HepG2 (cell line): ENCODE results near the gene TMBIM1. TPM values are rescaled to one million over a fixed set of nuclear protein-coding genes. Genes with fewer than 3 reads are reported as not detected.
A peak's percentile ranks its signal among the peaks of the same experiment; 100 is the strongest.

Source experiments
- ATAC-seq: fragments of 200-7000 bp; cut with Tn5 transposase; 3 replicates; pipeline ENCODE4 v1.9.1; 2020; ENCODE audit warnings: mild to moderate bottlenecking, moderate library complexity
- BruUV-seq: library from RNA; stranded (reverse); fragments of 400-500 nt; replicated peaks from 2 replicates; lab custom pipeline; 2021; lab: Mats Ljungman, UMichigan
- CTCF ChIA-PET: fragments of 300-600 bp; formaldehyde crosslinking; extraction: SDS; loops from one replicate; lab custom pipeline; 2021; ENCODE audit warnings: low total read pairs, inconsistent platforms, low intra/inter-chr PET ratio; lab: Yijun Ruan, JAX
- POLR2A ChIA-PET: fragments of 350-600 bp; sonication (Branson Sonifier 250); formaldehyde crosslinking; loops from one replicate; lab custom pipeline; 2020; ENCODE audit warnings: antibody characterized with exemption, inconsistent platforms; lab: Yijun Ruan, JAX
- DNase-seq: peaks from one replicate; pipeline ENCODE4 v3.0.0-alpha.2; 2015; ENCODE audit warnings: low spot score
- FAIRE-seq: peaks from 3 replicates; lab custom pipeline; 2011; peaks lifted over from hg19 to GRCh38; lab: Jason Lieb, UNC
- H2AFZ ChIP-seq: one replicate; pipeline ENCODE4 v1.6.1; 2011; ENCODE audit warnings: low read length, inconsistent platforms
- H3K27ac ChIP-seq: fragments of 300-600 bp; 3 replicates; pipeline ENCODE4 v1.8.0; 2011; ENCODE audit warnings: mixed run types, mild to moderate bottlenecking, mixed read lengths, low read length, inconsistent platforms; ENCODE audit not compliant: insufficient read depth; ENCODE audit errors: extremely low read length
- H3K27me3 ChIP-seq, 2 experiments: fragments of 200-600 bp in 1 of 2; 2 replicates in 1 of 2; 3 replicates in 1 of 2; pipeline versions ENCODE4 v1.6.0 to v1.8.0; 2011; ENCODE audit warnings: low read length in 2 of 2, mild to moderate bottlenecking in 2 of 2, moderate library complexity in 2 of 2, inconsistent platforms in 1 of 2; ENCODE audit not compliant: insufficient read depth in 2 of 2, control insufficient read depth in 1 of 2
- H3K36me3 ChIP-seq, 2 experiments: fragments of 200-600 bp in 1 of 2; replicated peaks in 1 of 2; 2 replicates in 1 of 2; 3 replicates in 1 of 2; pipeline versions ENCODE4 v1.5.1 to v1.8.0; 2011; ENCODE audit warnings: low read length in 2 of 2, inconsistent platforms in 1 of 2; ENCODE audit not compliant: insufficient read depth in 2 of 2, control insufficient read depth in 1 of 2
- H3K4me1 ChIP-seq: 2 replicates; pipeline ENCODE4 v1.5.1; 2012; ENCODE audit warnings: low read length, inconsistent platforms; ENCODE audit not compliant: insufficient read depth
- H3K4me2 ChIP-seq: 2 replicates; pipeline ENCODE4 v1.6.0; 2011; ENCODE audit warnings: low read depth, low read length, inconsistent platforms
- H3K4me3 ChIP-seq, 3 experiments: fragments of 200-600 bp in 1 of 3; sonication (generic), shearing (Covaris generic) in 1 of 3; replicated peaks in 1 of 3; 2 replicates each; pipeline ENCODE4 v1.5.1; 2011 to 2016; ENCODE audit warnings: low read length in 3 of 3, inconsistent platforms in 2 of 3, low read depth in 2 of 3, mild to moderate bottlenecking in 2 of 3, control low read depth in 1 of 3, mixed read lengths in 1 of 3; ENCODE audit not compliant: insufficient read depth in 1 of 3
- H3K79me2 ChIP-seq: one replicate; pipeline ENCODE4 v1.6.1; 2011; ENCODE audit warnings: low read length, inconsistent platforms; ENCODE audit not compliant: insufficient read depth
- H3K9ac ChIP-seq: 2 replicates; pipeline ENCODE4 v1.6.0; 2011; ENCODE audit warnings: mild to moderate bottlenecking, low read depth, low read length, inconsistent platforms; ENCODE audit not compliant: insufficient read depth
- H3K9me3 ChIP-seq: 2 replicates; pipeline ENCODE4 v1.5.1; 2012; ENCODE audit warnings: mild to moderate bottlenecking, low read length
- H4K20me1 ChIP-seq: 2 replicates; pipeline ENCODE4 v1.6.0; 2011; ENCODE audit warnings: inconsistent platforms, mild to moderate bottlenecking, low read length, moderate library complexity; ENCODE audit not compliant: insufficient read depth
- CENPT ChIP-seq: sonication (generic); formaldehyde crosslinking; IDR thresholded peaks from 2 replicates; pipeline ENCODE4 v1.8.0; 2022; ENCODE audit warnings: low read depth, mild to moderate bottlenecking, moderate library complexity, missing genetic modification reagents
- CREB1 ChIP-seq, 2 experiments: fragments of 450-650 bp in 1 of 2; IDR thresholded peaks; 2 replicates each; pipeline ENCODE4 v1.6.1; 2016 to 2017; ENCODE audit warnings: control low read depth in 1 of 2, mild to moderate bottlenecking in 1 of 2, missing compliant biosample characterization in 1 of 2, missing genetic modification characterization in 1 of 2
- DNMT1 ChIP-seq: sonication (generic); formaldehyde crosslinking; IDR thresholded peaks from 2 replicates; pipeline ENCODE4 v1.5.1; 2020; ENCODE audit warnings: mild to moderate bottlenecking, missing genetic modification reagents
- FOXP4 ChIP-seq: sonication (generic); formaldehyde crosslinking; IDR thresholded peaks from 2 replicates; pipeline ENCODE4 v1.4.0; 2020; ENCODE audit warnings: missing genetic modification reagents
- IKZF1 ChIP-seq: fragments of 450-650 bp; IDR thresholded peaks from 2 replicates; pipeline ENCODE4 v1.7.1; 2016
- IRF9 ChIP-seq: sonication (generic); formaldehyde crosslinking; IDR thresholded peaks from 2 replicates; pipeline ENCODE4 v1.8.0; 2022; ENCODE audit warnings: missing genetic modification reagents, mild to moderate bottlenecking, borderline replicate concordance
- KAT8 ChIP-seq: IDR thresholded peaks from 2 replicates; pipeline ENCODE4 v1.6.1; 2016; ENCODE audit warnings: missing genetic modification reagents, missing compliant biosample characterization
- NONO ChIP-seq, 2 experiments: fragments of 450-650 bp in 1 of 2; sonication (generic) in 1 of 2; formaldehyde crosslinking in 1 of 2; IDR thresholded peaks in 1 of 2; conservative IDR thresholded peaks in 1 of 2; 2 replicates each; pipeline versions ENCODE4 v1.6.1 to v1.8.0; 2017 to 2022; ENCODE audit warnings: mild to moderate bottlenecking in 1 of 2, missing genetic modification reagents in 1 of 2, moderate library complexity in 1 of 2
- POLR2G ChIP-seq: fragments of 200-400 bp; formaldehyde crosslinking; IDR thresholded peaks from 2 replicates; pipeline ENCODE4 v1.6.1; 2018; ENCODE audit warnings: mild to moderate bottlenecking, low read depth, low read length, moderate library complexity
- TRIM24 ChIP-seq: sonication (generic); formaldehyde crosslinking; IDR thresholded peaks from 2 replicates; pipeline ENCODE4 v1.8.0; 2022; ENCODE audit warnings: mild to moderate bottlenecking, missing genetic modification reagents
- ZFP41 ChIP-seq: sonication (generic); formaldehyde crosslinking; IDR thresholded peaks from 2 replicates; pipeline ENCODE4 v1.4.0; 2020; ENCODE audit warnings: mild to moderate bottlenecking, missing genetic modification reagents, borderline replicate concordance
- ZFP90 ChIP-seq: sonication (generic); formaldehyde crosslinking; IDR thresholded peaks from 2 replicates; pipeline ENCODE4 v1.8.0; 2022; ENCODE audit warnings: missing genetic modification reagents, mild to moderate bottlenecking, inconsistent platforms, borderline replicate concordance
- ZFYVE20 ChIP-seq: sonication (generic); formaldehyde crosslinking; IDR thresholded peaks from 2 replicates; pipeline ENCODE4 v1.8.0; 2023; ENCODE audit warnings: low read depth, mild to moderate bottlenecking, moderate library complexity, missing genetic modification reagents, borderline replicate concordance
- ZNF432 ChIP-seq: sonication (generic); formaldehyde crosslinking; IDR thresholded peaks from 2 replicates; pipeline ENCODE4 v1.5.0; 2020; ENCODE audit warnings: missing genetic modification reagents, mild to moderate bottlenecking, borderline replicate concordance
- ZNF775 ChIP-seq: sonication (generic); formaldehyde crosslinking; IDR thresholded peaks from 2 replicates; pipeline ENCODE4 v1.4.0; 2020; ENCODE audit warnings: missing genetic modification reagents, mild to moderate bottlenecking, moderate library complexity, borderline replicate concordance
- ZSCAN12 ChIP-seq: sonication (generic); formaldehyde crosslinking; IDR thresholded peaks from 2 replicates; pipeline ENCODE4 v1.9.0; 2021; ENCODE audit warnings: mild to moderate bottlenecking, missing genetic modification reagents
- WGBS: methylation state at CpG from one replicate; pipeline ENCODE4 v1.1.6; 2017; ENCODE audit warnings: low lambda C conversion rate; 5-methylcytosine and 5-hydroxymethylcytosine counted together
- in situ Hi-C: cut with HindIII; loops from 2 replicates; pipeline ENCODE4 v1.10.0; 2017; ENCODE audit warnings: low pct_unique_long_range_greater_than_20kb; ENCODE audit not compliant: extremely low pct_ligation_motif_present
- intact Hi-C: fragments of 100-400 bp; cut with micrococcal nuclease; formaldehyde crosslinking; loops from one replicate; pipeline ENCODE4 v1.10.0; 2022; ENCODE audit not compliant: unreplicated experiment
- polyA plus RNA-seq, 8 experiments: library from polyadenylated mRNA; depleted of rRNA in 3 of 8; stranded (reverse) in 7 of 8; unstranded in 1 of 8; fragments of >200 nt; fragmentation: Illumina TruSeq in 4 of 8; extraction: Trizol in 4 of 8; gene quantifications; 2 replicates each; pipeline versions ENCODE4 v1.2.1 to v1.2.3, GENCODE V29; 2011 to 2016; ENCODE audit warnings: low read depth in 4 of 8, missing spikeins in 1 of 8, mixed read lengths in 1 of 8; ENCODE audit not compliant: insufficient read depth in 1 of 8
- total RNA-seq, 5 experiments: library from RNA; depleted of rRNA; stranded (reverse); fragments of >200 nt; fragmentation: Illumina TruSeq; extraction: Trizol; gene quantifications; 2 replicates each; pipeline ENCODE4 v1.2.3, GENCODE V29; 2016; ENCODE audit warnings: low read depth in 1 of 5

The TMBIM1 gene
- total and polyA plus RNA-seq, 2 of the 13 experiments (the other 11 are each of a cell fraction or from before 2014, with no cell fraction given), result 127 to 139 TPM

GRCh38 chr2:218317835-218318234 is 25.5 kb upstream of the TMBIM1 start:
- Histone ChIP-seq H3K4me3 (no peak overlapping the region), H2AFZ (no peak overlapping the region), H3K36me3 (no peaks in the 10 kb centered on the region), H3K4me1 (peaks cover 60% of the 10 kb centered on the region), H3K9ac (no peak overlapping the region), H3K79me2 (no peaks in the 10 kb centered on the region), H3K27ac (no peak overlapping the region), H4K20me1 (no peaks in the 10 kb centered on the region), H3K4me2 (no peak overlapping the region), H3K9me3 (no peaks in the 10 kb centered on the region), H3K27me3 (no peaks in the 10 kb centered on the region)
- POLR2A ChIA-PET, result interaction anchor here (0.7 kb wide), 1 partner anchor 25 kb away, joined by 5 read pairs; no protein-coding TSS in a partner anchor
- no peak for FAIRE-seq
- intact Hi-C loops (no loop called here), in situ Hi-C loops (no loop called here)
- 74% methylated on average over 4 of the region's 4 CpGs for WGBS
- DNase-seq, result no peak
- peak; percentile 87 for TF ChIP-seq CREB1 (IDR thresholded peaks at IDR 0.05)
- no peak for TF ChIP-seq CREB1 (CRISPR knock-in tag; IDR thresholded peaks at IDR 0.05)
- no peak for TF ChIP-seq ZFP90 (CRISPR knock-in tag)
- no TSS peak for BruUV-seq
- CTCF ChIA-PET, result no interaction called here
- ATAC-seq, result no peak

- peak; percentile 53 for DNase-seq
- no peak overlapping the region for H2AFZ ChIP-seq
- no peaks in the 10 kb centered on the region for H3K27me3 ChIP-seq
- intact Hi-C loops, result no loop called here
- ChIA-PET POLR2A (interaction anchor here (0.7 kb wide), 1 partner anchor 24 kb away, joined by 5 read pairs; no protein-coding TSS in a partner anchor), CTCF (no interaction called here)
- no peaks in the 10 kb centered on the region for H3K36me3 ChIP-seq
- no peaks in the 10 kb centered on the region for H3K9me3 ChIP-seq
- H3K4me3 ChIP-seq, result no peak overlapping the region
- peaks cover 62% of the 10 kb centered on the region for H3K4me1 ChIP-seq
- no peaks in the 10 kb centered on the region for H4K20me1 ChIP-seq
- no peak overlapping the region; the same call in 1 of the 2 replicates for H3K9ac ChIP-seq
- in situ Hi-C loops, result no loop called here
- no peaks in the 10 kb centered on the region for H3K79me2 ChIP-seq
- peak overlapping the region; percentile 1 for H3K27ac ChIP-seq
- BruUV-seq, result no TSS peak
- WGBS, result 29% methylated on average over 1 of the region's 1 CpG
- no peak for FAIRE-seq
- peak overlapping the region; percentile 55; the same call in 1 of the 2 replicates for H3K4me2 ChIP-seq
- peak; percentile 55 for ATAC-seq
- TF ChIP-seq ZFP41 (CRISPR knock-in tag) (no peak), CENPT (no peak), ZSCAN12 (CRISPR knock-in tag) (no peak), KAT8 (CRISPR knock-in tag) (0 out of 2 replicates have a peak, but pooled peaks have one; percentile 5), DNMT1 (CRISPR knock-in tag) (no peak), IRF9 (CRISPR knock-in tag) (no peak), TRIM24 (no peak), ZNF775 (CRISPR knock-in tag) (no peak), ZFYVE20 (CRISPR knock-in tag) (no peak), FOXP4 (CRISPR knock-in tag) (no peak), IKZF1 (no peak), ZNF432 (CRISPR knock-in tag) (no peak), NONO (IDR thresholded peaks at IDR 0.05) (no peak), NONO (CRISPR knock-in tag; conservative IDR thresholded peaks at IDR 0.05) (no peak), POLR2G (no peak)
These were observed 25.0 kb upstream of the TMBIM1 start for GRCh38 chr2:218317303-218317630.
